Central memory CD8-positive, alpha-beta T cell (primary cell): Measurements from ENCODE around the gene GAS7.

Experiments
- ATAC-seq: fragments of 150-1000 bp; cut with Tn5 transposase; replicated peaks from 2 replicates; pipeline ENCODE4 v1.10.0; 2022; ENCODE audit warnings: mild to moderate bottlenecking, moderate FRiP score, moderate number of reproducible peaks; ENCODE audit not compliant: poor library complexity, severe bottlenecking; ENCODE audit errors: extremely low read depth
- DNase-seq, 2 donors: peaks; one replicate each; pipeline ENCODE4 v3.0.0; 2021; ENCODE audit warnings: low spot score in 2 of 2
- H3K27ac Mint-ChIP-seq: one replicate; pipeline ENCODE4 v1.8.0; 2022; ENCODE audit warnings: low read depth, mild to moderate bottlenecking, moderate library complexity, mixed read lengths
- H3K27me3 Mint-ChIP-seq: one replicate; pipeline ENCODE4 v1.8.0; 2022; ENCODE audit warnings: mixed read lengths
- H3K36me3 Mint-ChIP-seq: one replicate; pipeline ENCODE4 v1.8.0; 2022; ENCODE audit warnings: mild to moderate bottlenecking, moderate library complexity, mixed read lengths; ENCODE audit not compliant: insufficient read depth
- H3K4me1 Mint-ChIP-seq: one replicate; pipeline ENCODE4 v1.8.0; 2022; ENCODE audit warnings: mixed read lengths
- H3K4me3 Mint-ChIP-seq: one replicate; pipeline ENCODE4 v1.8.0; 2022; ENCODE audit warnings: mild to moderate bottlenecking, moderate library complexity, mixed read lengths
- H3K9me3 Mint-ChIP-seq: one replicate; pipeline ENCODE4 v1.8.0; 2022; ENCODE audit warnings: mixed read lengths

Gene GAS7

GRCh38 chr17:10216213-10216938, 18.0 kb upstream of the GAS7 start:
- no peak for DNase-seq
- H3K4me1 Mint-ChIP-seq, result no peaks in the 10 kb centered on the region
- H3K9me3 Mint-ChIP-seq, result no peaks in the 10 kb centered on the region
- H3K4me3 Mint-ChIP-seq, result no peak overlapping the region
- no peak overlapping the region for H3K27ac Mint-ChIP-seq
- H3K27me3 Mint-ChIP-seq, result no peaks in the 10 kb centered on the region
- no peak for ATAC-seq
- H3K36me3 Mint-ChIP-seq, result no peaks in the 10 kb centered on the region

DNA sequence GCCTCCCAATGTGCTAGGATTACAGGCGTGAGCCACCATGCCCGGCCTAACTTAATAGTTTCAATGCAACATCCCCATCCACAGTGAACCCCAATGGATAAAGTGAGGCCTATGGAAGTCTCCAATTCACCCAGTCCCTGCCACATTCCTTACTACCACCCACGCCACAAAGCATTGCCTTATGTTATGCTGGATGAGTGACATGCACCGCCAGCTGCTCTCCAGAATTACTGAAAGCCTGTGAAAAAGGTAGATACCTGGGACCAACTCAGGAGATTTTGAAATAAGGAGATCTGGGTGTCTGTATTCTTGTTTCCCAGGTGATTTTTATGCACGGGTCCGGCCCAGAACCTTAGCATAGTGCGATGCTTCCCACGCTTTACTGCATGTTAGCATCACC, 16.9 kb upstream of the GAS7 start:
- Mint-ChIP-seq H3K27me3 (no peaks in the 10 kb centered on the region), H3K4me3 (no peak overlapping the region), H3K36me3 (no peaks in the 10 kb centered on the region), H3K9me3 (no peaks in the 10 kb centered on the region), H3K4me1 (no peaks in the 10 kb centered on the region), H3K27ac (no peak overlapping the region)
- no peak for DNase-seq
- ATAC-seq, result no peak

GRCh38 chr17:10211666-10212065, 13.3 kb upstream of the GAS7 start:
- no peaks in the 10 kb centered on the region for H3K36me3 Mint-ChIP-seq
- H3K4me1 Mint-ChIP-seq, result no peaks in the 10 kb centered on the region
- no peak overlapping the region for H3K27ac Mint-ChIP-seq
- H3K27me3 Mint-ChIP-seq, result no peaks in the 10 kb centered on the region
- ATAC-seq (no peak), DNase-seq (no peak)
- H3K4me3 Mint-ChIP-seq, result no peak overlapping the region
- no peaks in the 10 kb centered on the region for H3K9me3 Mint-ChIP-seq

DNA sequence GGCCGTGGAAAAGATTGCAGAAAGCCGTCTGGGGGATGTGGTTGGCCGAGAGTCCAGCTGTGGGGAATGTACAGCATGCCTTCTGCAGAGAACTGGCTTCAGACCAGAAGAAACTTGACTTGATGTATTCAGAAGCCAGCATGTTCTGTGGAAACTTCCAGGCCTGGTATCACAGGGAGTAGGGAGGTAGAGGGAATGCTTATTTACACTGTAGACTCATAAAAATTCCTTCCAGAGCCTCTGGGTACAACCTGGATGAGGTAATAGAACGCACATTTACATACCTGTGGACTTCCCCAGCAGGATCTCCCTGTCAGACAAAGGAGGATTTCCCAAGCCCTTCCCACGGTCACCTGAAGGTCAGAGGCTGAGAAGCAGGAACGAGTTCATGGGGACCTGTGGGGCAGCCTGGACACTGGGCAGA, 11.8 kb upstream of the GAS7 start:
- ATAC-seq, result no peak
- Mint-ChIP-seq H3K27ac (no peak overlapping the region), H3K4me3 (no peak overlapping the region), H3K36me3 (no peaks in the 10 kb centered on the region), H3K4me1 (no peaks in the 10 kb centered on the region), H3K9me3 (peaks cover 9% of the 10 kb centered on the region), H3K27me3 (no peaks in the 10 kb centered on the region)
- no peak for DNase-seq

DNA sequence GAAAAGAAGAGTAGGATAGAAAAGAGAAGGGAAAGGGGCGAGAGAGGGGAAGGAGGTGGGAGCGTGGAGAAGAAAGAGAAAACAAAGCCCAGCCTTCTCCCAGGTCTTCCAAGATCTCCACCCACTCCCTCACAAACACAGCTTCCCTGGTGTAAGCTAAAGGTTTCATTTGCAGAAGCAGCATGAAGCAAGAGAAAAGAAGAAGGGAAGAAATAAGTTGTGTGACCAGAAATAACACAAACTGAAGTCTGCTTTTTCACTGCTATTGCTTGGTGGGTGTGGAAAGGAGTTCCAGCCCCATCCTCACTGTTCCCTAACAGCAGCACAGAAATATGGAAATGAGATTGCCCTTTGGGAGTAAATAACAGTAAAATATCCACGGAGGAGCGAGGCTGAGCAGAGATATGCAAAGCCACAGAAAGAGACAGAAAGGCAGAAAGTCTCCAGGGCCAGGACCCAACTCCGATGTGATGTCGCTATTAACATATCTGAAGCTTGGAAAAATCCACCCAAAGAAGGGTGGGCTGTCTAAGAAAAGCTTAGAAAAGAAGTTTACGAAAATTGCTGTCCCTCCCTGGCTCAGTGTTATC, 10.3 kb upstream of the GAS7 start:
- DNase-seq (no peak), ATAC-seq (no peak)
- no peak overlapping the region for H3K27ac Mint-ChIP-seq
- no peak overlapping the region for H3K4me3 Mint-ChIP-seq
- no peaks in the 10 kb centered on the region for H3K4me1 Mint-ChIP-seq
- H3K27me3 Mint-ChIP-seq, result no peaks in the 10 kb centered on the region
- H3K36me3 Mint-ChIP-seq, result no peaks in the 10 kb centered on the region
- peaks cover 10% of the 10 kb centered on the region for H3K9me3 Mint-ChIP-seq

DNA sequence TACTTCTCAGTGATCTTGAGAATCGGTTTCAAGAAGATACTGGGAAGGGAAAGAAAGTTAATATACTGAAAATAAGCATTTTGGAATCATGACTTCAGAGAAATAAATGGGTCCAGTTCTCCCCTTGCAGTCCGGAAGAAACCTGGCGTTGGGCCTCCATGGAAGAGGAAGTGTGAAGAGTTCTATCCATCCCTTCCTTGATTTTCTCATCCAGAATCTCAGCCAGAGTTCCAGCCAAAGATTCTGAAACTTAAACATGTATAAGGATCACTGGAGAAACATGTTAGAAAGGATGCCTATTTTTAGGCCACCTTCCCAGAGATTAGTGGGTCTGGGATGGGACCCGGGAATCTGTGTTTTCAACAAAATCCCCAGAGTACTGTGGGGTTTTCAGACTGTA, 8.7 kb upstream of the GAS7 start:
- Mint-ChIP-seq H3K27me3 (no peaks in the 10 kb centered on the region), H3K4me1 (no peaks in the 10 kb centered on the region), H3K9me3 (peaks cover 10% of the 10 kb centered on the region)

GRCh38 chr17:10205549-10206185, 7.3 kb upstream of the GAS7 start:
- H3K4me3 Mint-ChIP-seq, result no peak overlapping the region
- ATAC-seq (no peak), DNase-seq (no peak)
- H3K4me1 Mint-ChIP-seq, result no peaks in the 10 kb centered on the region
- H3K9me3 Mint-ChIP-seq, result peaks cover 10% of the 10 kb centered on the region
- no peaks in the 10 kb centered on the region for H3K36me3 Mint-ChIP-seq
- H3K27me3 Mint-ChIP-seq, result peaks cover 9% of the 10 kb centered on the region
- H3K27ac Mint-ChIP-seq, result no peak overlapping the region

More for the DNA sequence above, 8.7 kb upstream of the GAS7 start:
- ATAC-seq (no peak), DNase-seq (no peak)
- Mint-ChIP-seq H3K36me3 (no peaks in the 10 kb centered on the region), H3K27ac (no peak overlapping the region), H3K4me3 (no peak overlapping the region)

GRCh38 chr17:10201680-10202079, 3.3 kb upstream of the GAS7 start:
- Mint-ChIP-seq H3K27me3 (peaks cover 31% of the 10 kb centered on the region), H3K36me3 (peaks cover 4% of the 10 kb centered on the region), H3K4me1 (peaks cover 11% of the 10 kb centered on the region), H3K4me3 (no peak overlapping the region), H3K9me3 (peaks cover 10% of the 10 kb centered on the region), H3K27ac (no peak overlapping the region)
- ATAC-seq (no peak), DNase-seq (no peak)

DNA sequence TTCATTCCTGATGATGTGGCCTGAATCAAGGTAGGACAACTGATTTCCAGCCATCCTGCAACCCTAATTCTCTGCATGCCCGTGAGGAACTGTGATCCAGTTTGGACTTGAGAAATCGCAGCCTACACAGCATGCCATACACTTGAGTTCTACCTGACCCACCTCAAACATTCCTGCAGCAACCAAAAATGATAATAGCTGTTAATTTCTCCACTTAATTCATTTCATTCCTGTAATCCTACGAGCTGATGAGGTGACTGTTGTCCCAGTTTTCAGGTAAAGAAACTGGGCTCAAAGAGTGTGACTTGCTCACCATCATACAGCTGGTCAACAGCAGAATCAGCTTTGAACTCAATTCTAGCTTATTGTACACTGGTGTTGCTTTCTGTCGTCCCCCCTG, 2.2 kb upstream of the GAS7 start:
- ATAC-seq (no peak), DNase-seq (no peak)
- H3K27me3 Mint-ChIP-seq, result peaks cover 31% of the 10 kb centered on the region
- H3K4me1 Mint-ChIP-seq, result peaks cover 11% of the 10 kb centered on the region
- H3K9me3 Mint-ChIP-seq, result peaks cover 5% of the 10 kb centered on the region
- H3K36me3 Mint-ChIP-seq, result peaks cover 4% of the 10 kb centered on the region
- no peak overlapping the region for H3K4me3 Mint-ChIP-seq
- no peak overlapping the region for H3K27ac Mint-ChIP-seq

DNA sequence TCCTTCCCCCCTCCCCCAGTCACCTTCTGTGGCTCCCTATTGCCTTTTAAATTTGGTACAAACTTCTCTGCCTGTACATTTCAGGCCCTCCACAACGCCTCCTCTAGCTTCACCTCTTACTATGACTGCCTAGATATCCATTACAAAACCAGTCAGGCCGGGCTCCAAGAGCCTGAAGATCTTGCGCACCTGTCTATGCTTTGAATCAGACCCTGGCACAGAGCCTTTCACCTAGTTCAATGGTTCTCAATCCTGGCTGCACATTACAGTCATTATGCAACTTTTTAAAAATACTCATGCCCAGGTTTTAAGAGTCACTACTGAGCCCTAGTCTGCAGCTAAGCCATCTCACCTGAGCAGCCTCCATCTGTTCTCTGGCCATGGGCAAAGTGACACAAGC, 1.6 kb upstream of the GAS7 start:
- Mint-ChIP-seq H3K4me1 (peaks cover 11% of the 10 kb centered on the region), H3K27ac (peak overlapping the region; percentile 76), H3K9me3 (no peaks in the 10 kb centered on the region), H3K36me3 (peaks cover 4% of the 10 kb centered on the region), H3K27me3 (peaks cover 31% of the 10 kb centered on the region), H3K4me3 (peak overlapping the region; percentile 49)
- no peak for DNase-seq
- ATAC-seq, result no peak

GRCh38 chr17:10197721-10198508, 491 bp downstream of the GAS7 start:
- peaks cover 11% of the 10 kb centered on the region for H3K4me1 Mint-ChIP-seq
- no peak overlapping the region for H3K27ac Mint-ChIP-seq
- H3K36me3 Mint-ChIP-seq, result peaks cover 6% of the 10 kb centered on the region
- H3K9me3 Mint-ChIP-seq, result peaks cover 16% of the 10 kb centered on the region
- peak overlapping the region; percentile 50 for H3K4me3 Mint-ChIP-seq
- no peak for DNase-seq
- peaks cover 31% of the 10 kb centered on the region for H3K27me3 Mint-ChIP-seq
- no peak for ATAC-seq

GRCh38 chr17:10197362-10197720, 1.1 kb downstream of the GAS7 start:
- peaks cover 31% of the 10 kb centered on the region for H3K27me3 Mint-ChIP-seq
- peaks cover 11% of the 10 kb centered on the region for H3K4me1 Mint-ChIP-seq
- ATAC-seq (no peak), DNase-seq (no peak)
- H3K27ac Mint-ChIP-seq, result no peak overlapping the region
- H3K4me3 Mint-ChIP-seq, result peak overlapping the region; percentile 44
- H3K36me3 Mint-ChIP-seq, result peaks cover 6% of the 10 kb centered on the region
- peaks cover 16% of the 10 kb centered on the region for H3K9me3 Mint-ChIP-seq
